HG03139 (cell line): ENCODE measurements around the gene TBC1D3I.
"Not testable (repeated sequence)": the region's sequence is repeated elsewhere in the genome, so short reads cannot be mapped to it uniquely, and the experiment has no call there.

Experiments
- ATAC-seq: cut with Tn5 transposase; IDR thresholded peaks from one replicate; pipeline ENCODE4 v1.9.1; 2021; ENCODE audit not compliant: unreplicated experiment

TBC1D3I gene

GRCh38 chr17:36207383-36207782 is 57.0 kb downstream of the TBC1D3I start:
- ATAC-seq = not testable (repeated sequence)

- ATAC-seq = not testable (repeated sequence)
Measured at GRCh38 chr17:36206486-36206821, 57.9 kb downstream of the TBC1D3I start.

DNA sequence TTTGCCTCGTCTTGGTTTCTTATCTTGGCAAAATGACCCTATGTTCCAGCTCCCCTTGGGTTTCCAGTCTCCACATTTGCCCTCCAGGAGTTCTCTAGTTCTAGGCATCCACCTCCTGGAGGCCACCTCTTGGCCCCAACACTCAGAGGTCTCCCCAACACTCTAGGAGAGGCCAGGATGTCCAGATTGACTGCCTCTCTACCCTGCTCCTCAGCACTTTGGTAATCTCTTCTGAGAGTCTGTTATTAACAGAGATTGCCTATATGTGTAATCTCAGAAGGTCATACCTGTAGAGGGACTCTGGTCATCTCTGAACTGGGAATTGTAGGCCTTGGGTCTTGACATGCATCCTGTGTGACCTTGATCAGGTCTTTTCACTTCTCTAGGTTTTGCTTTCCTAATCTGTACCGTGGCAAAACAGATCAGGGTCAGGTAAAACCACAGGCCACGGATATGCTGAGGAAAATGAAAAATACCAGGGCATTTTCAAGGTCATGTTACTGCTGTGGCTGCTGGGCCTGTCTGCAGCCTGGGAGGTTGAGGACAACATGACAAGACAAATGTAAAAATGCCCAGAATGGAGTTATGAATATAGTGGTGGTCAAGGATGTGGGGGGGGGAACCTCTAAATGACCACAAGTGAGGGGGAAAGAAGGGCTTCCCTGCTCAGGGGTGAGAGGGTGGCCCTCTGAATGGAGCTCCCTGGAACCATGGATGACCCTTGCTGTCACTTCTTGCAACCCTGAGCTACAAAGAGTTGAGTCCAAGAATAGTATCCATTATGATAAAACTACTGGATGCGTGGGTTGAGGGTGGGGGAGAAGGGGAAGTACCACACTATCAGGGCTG is 58.5 kb downstream of the TBC1D3I start:
- no peak for ATAC-seq

DNA sequence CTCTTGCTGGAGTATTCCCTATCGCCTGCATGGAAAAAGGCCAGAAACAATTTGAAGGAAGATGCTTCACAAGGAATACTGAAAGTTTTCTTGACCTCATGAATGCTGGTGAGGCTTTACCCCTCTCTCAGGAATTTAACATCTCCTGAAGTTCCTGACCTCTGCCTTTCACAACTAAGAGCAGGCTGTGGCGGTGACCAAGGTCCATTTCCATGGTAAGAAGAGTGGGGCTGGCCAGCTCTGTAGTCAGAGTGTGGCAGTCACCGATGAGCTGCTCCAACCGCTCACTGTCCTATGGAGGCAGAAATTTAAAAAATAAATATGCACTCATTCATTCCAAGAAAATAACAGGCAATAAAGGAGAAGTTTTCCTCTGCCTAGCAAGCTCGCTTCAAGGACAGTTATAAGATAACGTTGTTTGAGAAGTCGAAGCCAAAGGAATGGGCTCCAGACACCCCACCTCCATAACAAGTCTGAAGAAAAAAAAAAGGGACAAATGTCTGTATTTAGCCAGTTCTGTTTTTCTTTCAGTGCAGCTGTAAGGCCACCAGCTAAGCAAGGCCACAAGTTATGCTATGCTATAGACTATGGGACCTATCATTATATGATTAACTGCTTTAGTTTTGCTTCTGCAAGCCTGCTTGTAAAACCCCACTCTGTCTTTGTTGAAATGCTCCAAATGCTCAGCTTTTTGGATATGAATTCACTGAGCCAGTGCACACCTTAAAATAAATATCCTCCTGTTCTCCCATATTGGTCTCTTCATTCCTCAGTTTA is 59.5 kb downstream of the TBC1D3I start:
- ATAC-seq = no peak
